ACHN (cell line): ENCODE results near the gene ZMIZ2.
A peak's percentile ranks its signal among the peaks of the same experiment; 100 is the strongest.
"Not testable (repeated sequence)": the region's sequence is repeated elsewhere in the genome, so short reads cannot be mapped to it uniquely, and the experiment has no call there.

ENCODE experiments used
- DNase-seq: peaks from one replicate; pipeline ENCODE4 v3.0.0-alpha.2; 2015
- in situ Hi-C: cut with HindIII; loops from 2 replicates; pipeline ENCODE4 v1.10.0; 2017; ENCODE audit warnings: low sequenced_read_pairs, low pct_ligation_motif_present, low pct_unique_long_range_greater_than_20kb

Gene ZMIZ2

GRCh38 chr7:44793919-44794318 lies 45.3 kb downstream of the ZMIZ2 start:
- in situ Hi-C loops, result no loop called here
- DNase-seq, result no peak

GRCh38 chr7:44794331-44794730 lies 45.7 kb downstream of the ZMIZ2 start:
- in situ Hi-C loops, result no loop called here
- no peak for DNase-seq

DNA sequence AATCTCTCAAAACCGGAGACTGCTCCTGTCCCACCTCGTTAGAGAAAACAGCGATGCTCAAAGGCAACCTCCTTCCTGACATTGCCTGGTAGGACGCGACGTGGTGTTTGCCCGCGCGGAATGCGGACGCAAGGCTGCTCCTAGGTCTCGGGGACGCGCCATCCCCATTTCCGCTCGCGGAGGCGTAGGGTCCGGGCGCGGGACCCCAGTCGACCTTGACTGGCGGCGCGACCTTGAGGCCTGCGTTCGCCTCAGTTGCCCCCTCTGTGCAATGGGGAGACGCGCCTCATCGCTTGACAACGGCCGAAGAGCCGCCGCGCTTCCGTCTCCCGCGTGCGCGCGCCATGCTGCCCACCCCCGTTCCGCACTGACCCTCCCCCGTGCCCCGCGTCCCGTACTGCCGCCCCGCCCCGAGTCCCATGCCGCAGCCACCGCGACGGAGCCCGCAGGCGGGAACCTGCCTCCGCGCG lies 47.4 kb downstream of the ZMIZ2 start:
- DNase-seq, result peak; percentile 79
- in situ Hi-C loops, result no loop called here

DNA sequence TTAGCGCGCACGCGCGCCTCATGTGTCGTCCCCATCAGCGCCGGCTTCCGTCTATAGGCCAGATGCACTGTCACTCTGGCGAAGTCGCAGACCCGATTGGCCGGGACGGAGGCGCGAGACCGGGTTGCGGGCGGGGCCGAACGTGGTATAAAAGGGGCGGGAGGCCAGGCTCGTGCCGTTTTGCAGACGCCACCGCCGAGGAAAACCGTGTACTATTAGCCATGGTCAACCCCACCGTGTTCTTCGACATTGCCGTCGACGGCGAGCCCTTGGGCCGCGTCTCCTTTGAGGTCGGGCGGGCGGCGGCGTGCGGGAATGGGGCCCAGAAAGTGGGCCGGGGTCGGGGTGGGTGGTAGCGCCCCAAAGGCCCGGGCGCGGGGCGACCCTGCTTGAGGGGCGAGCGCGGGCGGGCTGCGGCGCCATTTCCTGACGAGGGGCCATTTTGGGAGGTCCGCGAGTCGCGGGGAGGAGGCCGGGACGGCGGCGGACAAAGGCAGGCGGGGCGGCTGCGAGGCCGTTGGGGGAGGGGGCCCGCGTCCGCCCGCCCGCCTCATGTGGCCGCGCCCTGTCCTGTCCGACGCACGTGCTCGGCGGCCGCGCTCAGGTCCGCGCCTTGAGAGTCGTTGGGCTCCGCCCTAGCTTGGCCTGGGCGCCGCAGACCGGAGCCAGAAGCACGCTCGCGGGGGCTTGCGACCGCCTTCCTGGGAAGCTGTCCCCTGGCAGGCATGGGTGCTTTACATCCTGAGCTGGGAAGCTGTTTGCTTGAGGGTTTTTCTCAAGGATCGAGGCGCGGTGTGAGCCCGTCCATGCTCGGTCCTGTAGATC lies 48.1 kb downstream of the ZMIZ2 start, which contains the start of gene PPIA:
TSS of gene PPIA (plus strand) at position 178 of the 825 bp plus-strand sequence. CDS start at position 222, 44 bp downstream.
- in situ Hi-C loops, result no loop called here
- peak; percentile 100 for DNase-seq

GRCh38 chr7:44797329-44798258 lies 48.9 kb downstream of the ZMIZ2 start:
- in situ Hi-C loops, result no loop called here
- DNase-seq, result peak; percentile 93

- in situ Hi-C loops, result no loop called here
- DNase-seq, result no peak
Measured at GRCh38 chr7:44798649-44799305, 50.1 kb downstream of the ZMIZ2 start.

GRCh38 chr7:44799939-44800338 lies 51.3 kb downstream of the ZMIZ2 start:
- in situ Hi-C loops, result no loop called here
- DNase-seq, result no peak

DNA sequence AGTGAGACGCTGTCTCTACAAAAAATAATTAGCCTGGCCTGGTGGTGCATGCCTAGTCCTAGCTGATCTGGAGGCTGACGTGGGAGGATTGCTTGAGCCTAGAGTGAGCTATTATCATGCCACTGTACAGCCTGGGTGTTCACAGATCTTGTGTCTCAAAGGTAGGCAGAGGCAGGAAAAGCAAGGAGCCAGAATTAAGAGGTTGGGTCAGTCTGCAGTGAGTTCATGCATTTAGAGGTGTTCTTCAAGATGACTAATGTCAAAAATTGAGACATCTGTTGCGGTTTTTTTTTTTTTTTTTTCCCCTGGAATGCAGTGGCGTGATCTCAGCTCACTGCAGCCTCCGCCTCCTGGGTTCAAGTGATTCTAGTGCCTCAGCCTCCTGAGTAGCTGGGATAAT lies 53.2 kb downstream of the ZMIZ2 start:
- no peak for DNase-seq
- in situ Hi-C loops, result no loop called here

GRCh38 chr7:44802418-44803025 lies 53.9 kb downstream of the ZMIZ2 start:
- in situ Hi-C loops, result no loop called here

DNA sequence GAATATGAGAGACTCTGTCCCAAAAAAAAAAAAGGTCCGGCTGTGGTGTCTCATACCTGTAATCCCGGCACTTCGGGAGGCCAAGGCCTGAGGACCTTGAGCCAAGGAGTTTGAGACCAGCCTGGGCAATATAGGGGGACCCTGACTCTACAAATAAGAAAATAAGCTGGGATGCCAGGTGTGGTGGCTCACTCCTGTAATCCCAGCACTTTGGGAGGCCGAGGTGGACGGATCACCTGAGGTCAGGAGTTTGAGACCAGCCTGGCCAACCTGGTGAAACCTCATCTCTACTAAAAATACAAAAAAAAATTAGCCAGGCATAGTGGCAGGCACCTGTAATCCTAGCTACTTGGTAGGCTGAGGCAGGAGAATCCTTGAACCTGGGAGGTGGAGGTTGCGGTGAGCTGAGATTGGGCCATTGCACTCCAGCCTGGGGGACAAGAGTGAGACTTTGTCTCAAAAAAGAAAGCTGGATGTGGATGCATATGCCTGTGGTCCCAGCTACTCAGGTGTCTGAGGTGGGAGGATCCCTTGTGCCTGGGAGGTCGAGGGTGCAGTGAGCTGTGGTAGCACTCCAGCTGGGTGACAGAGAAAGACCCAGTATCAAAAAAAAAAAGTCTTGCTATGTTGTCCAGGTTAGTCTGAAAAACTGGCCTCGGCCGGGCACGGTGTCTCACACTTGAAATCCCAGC lies 55.3 kb downstream of the ZMIZ2 start:
- in situ Hi-C loops, DNase-seq: not testable (repeated sequence)

More at GRCh38 chr7:44802418-44803025, 53.9 kb downstream of the ZMIZ2 start:
- DNase-seq, result no peak

- DNase-seq, result no peak
- in situ Hi-C loops, result no loop called here
Measured at GRCh38 chr7:44805950-44806349, 57.3 kb downstream of the ZMIZ2 start.

DNA sequence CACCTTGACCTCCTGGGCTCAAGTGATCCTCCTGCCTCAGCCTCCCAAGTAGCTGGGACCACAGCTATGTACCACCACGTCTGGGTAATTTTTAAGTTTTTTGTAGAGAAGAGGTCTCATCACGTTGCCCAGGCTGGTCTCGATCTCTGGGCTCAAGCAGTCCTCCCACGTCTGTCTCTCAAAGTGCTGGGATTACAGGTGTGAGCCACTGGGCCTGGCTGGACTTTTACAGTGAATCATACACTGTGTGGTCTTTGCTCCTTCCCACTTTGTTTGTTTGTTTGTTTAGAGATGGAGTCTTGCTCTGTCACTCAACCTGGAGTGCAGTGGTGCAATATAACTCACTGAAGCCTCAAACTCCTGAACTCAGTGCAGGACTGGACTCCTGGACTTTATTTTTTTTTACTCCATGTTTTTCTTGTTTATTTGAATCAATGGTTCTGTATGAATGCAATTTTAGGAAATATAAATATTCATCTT lies 60.3 kb downstream of the ZMIZ2 start:
- no peak for DNase-seq
- in situ Hi-C loops, result no loop called here

DNA sequence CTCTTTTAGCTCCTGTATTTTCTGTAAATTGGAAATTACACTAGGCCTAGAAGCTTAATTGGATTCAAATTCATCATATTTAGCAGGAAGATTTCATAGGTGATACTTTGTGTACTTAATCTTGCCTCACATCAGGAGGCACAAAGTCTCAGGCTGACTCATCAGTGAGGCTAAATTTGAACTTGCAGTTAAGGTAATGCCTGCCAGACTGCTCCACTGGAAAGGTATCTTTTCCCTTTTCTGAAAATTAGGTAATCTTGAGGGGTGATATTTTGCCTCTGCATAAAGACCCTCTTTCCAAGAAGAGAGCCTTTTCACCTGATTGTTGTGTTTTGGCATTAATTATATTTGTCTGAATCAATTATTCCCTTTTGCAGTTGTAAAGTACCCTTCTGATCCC lies 62.4 kb downstream of the ZMIZ2 start:
- in situ Hi-C loops, result no loop called here
- peak; percentile 27 for DNase-seq

DNA sequence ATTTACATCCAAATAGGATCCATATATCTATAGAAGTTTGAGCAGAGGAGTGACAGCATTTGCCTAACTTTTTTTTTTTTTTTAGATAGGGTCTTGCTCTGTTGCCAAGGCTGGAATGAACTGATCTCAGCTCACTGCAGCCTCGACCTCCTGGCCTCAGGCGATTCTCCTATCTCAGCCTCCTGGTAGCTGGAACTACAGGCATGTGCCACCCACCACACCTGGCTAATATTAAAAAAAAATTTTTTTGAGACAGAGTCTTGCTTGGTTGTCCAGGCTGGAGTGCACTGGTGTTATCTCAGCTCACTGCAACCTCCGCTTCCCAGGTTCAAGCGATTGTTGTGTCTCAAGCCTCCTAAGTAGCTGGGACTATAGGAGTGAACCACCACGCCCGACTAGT lies 62.9 kb downstream of the ZMIZ2 start:
- in situ Hi-C loops, result no loop called here
- DNase-seq, result no peak

- in situ Hi-C loops, result no loop called here
Measured at GRCh38 chr7:44814919-44815318, 66.3 kb downstream of the ZMIZ2 start.

GRCh38 chr7:44819292-44819691 lies 70.6 kb downstream of the ZMIZ2 start:
- in situ Hi-C loops, result no loop called here
- DNase-seq, result no peak

More at GRCh38 chr7:44814919-44815318, 66.3 kb downstream of the ZMIZ2 start:
- DNase-seq, result no peak
